ENCODE data around the gene ADRA2A. TPM values are rescaled to one million over a fixed set of nuclear protein-coding genes. Genes with fewer than 3 reads are reported as not detected.

Gene ADRA2A
- total and polyA plus RNA-seq, 12 donors, result 0.32 to 9.6 (median 2.9) TPM

DNA sequence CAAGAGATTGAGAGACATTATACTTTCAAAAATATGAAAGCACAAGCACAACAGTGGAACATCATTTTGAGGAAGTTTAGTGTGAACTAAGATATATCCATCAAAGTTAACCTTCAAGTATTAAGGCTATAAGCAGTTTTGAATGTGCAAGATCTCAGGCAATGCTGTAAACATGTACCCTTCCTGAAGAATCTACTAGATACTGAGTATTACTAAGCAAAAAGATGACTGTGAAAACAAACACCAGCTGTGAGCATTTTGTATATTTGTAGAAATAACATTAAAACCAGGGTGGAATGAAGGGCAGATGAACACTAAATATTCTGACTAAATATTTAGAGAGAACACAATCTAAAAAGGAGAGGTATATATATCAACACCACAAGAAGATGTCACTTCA lies 41.3 kb upstream of the ADRA2A start:
- TF ChIP-seq, protein P1, sequence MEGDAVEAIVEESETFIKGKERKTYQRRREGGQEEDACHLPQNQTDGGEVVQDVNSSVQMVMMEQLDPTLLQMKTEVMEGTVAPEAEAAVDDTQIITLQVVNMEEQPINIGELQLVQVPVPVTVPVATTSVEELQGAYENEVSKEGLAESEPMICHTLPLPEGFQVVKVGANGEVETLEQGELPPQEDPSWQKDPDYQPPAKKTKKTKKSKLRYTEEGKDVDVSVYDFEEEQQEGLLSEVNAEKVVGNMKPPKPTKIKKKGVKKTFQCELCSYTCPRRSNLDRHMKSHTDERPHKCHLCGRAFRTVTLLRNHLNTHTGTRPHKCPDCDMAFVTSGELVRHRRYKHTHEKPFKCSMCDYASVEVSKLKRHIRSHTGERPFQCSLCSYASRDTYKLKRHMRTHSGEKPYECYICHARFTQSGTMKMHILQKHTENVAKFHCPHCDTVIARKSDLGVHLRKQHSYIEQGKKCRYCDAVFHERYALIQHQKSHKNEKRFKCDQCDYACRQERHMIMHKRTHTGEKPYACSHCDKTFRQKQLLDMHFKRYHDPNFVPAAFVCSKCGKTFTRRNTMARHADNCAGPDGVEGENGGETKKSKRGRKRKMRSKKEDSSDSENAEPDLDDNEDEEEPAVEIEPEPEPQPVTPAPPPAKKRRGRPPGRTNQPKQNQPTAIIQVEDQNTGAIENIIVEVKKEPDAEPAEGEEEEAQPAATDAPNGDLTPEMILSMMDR (IDR thresholded peaks at IDR 0.05), result no peak
- H3K27me3 ChIP-seq, result no peaks in the 10 kb centered on the region
- no peaks in the 10 kb centered on the region for H3K4me1 ChIP-seq (replicated peaks in 1 of 2)
- H3K27ac ChIP-seq, result no peak overlapping the region
- no peaks in the 10 kb centered on the region for H3K36me3 ChIP-seq (replicated peaks in 1 of 2)
- intact Hi-C loops (cut with DNase I), result no loop called here
- H3K4me3 ChIP-seq, result no peak overlapping the region
- no peak for DNase-seq
- H3K9me3 ChIP-seq (replicated peaks in 1 of 3), result peaks cover 0 to 11% (median 0%) of the 10 kb centered on the region in 3 donors

DNA sequence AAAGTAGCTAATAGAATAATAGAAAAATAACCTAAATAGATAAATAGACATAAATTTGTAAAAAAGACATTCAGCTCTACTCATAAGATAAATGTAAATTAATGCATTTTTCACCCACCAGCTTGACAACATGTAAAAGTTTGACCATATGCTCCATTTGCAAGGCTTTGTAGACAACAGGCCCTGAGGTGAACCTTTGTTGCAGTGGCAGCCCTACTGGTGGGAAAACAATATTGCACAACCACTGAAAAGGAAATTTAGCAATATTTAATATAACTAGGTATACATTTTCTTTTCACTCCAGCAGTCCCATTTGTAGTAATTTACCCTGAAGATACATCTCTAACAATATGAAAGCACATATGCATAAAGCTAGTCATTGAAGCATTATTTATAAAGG lies 39.0 kb upstream of the ADRA2A start:
- no peaks in the 10 kb centered on the region for H3K36me3 ChIP-seq (replicated peaks in 1 of 2)

DNA sequence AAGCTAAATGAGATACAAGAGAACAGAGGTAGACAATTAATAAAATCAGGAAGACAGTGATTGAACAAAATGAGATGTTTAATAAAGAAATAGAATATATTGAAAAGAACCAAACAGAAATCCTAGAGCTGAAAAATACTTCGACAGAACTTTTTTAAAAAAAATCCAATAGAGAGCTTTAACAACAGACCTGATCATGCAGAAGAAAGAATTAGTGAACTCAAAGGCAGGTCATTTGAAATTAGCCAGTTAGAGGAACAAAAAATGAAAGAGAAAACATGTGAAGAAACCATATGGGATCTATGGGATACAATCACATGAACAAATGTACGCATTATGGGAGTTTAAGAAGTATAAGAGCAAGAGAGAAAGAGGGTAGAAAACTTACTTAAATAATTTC lies 37.3 kb upstream of the ADRA2A start:
- 71 to 84% (median 80%) methylated on average over 2 of the region's 2 CpGs for WGBS, 4 donors
- Histone ChIP-seq H3K4me3 (no peak overlapping the region), H3K4me1 (replicated peaks in 1 of 2) (no peaks in the 10 kb centered on the region), H3K9me3 (replicated peaks in 1 of 3) (peaks cover 0 to 21% (median 7%) of the 10 kb centered on the region in 3 donors), H3K36me3 (replicated peaks in 1 of 2) (no peaks in the 10 kb centered on the region), H3K27me3 (no peaks in the 10 kb centered on the region), H3K27ac (no peak overlapping the region)
- intact Hi-C loops (cut with DNase I), result no loop called here
- no peak for DNase-seq
- TF ChIP-seq POLR2A (IDR thresholded peaks at IDR 0.05), result no peak
- TF ChIP-seq, protein P1 (IDR thresholded peaks at IDR 0.05), result no peak

More for the DNA sequence above, 39.0 kb upstream of the ADRA2A start:
- no peaks in the 10 kb centered on the region for H3K4me1 ChIP-seq (replicated peaks in 1 of 2)
- no peak overlapping the region for H3K4me3 ChIP-seq
- no peak overlapping the region for H3K27ac ChIP-seq
- no peak for DNase-seq
- peaks cover 0 to 21% (median 7%) of the 10 kb centered on the region in 3 donors for H3K9me3 ChIP-seq (replicated peaks in 1 of 3)
- intact Hi-C loops (cut with DNase I), result no loop called here
- H3K27me3 ChIP-seq, result no peaks in the 10 kb centered on the region
- no peak for TF ChIP-seq POLR2A (IDR thresholded peaks at IDR 0.05)
- TF ChIP-seq, protein P1 (IDR thresholded peaks at IDR 0.05), result peak in 1 of 6 experiments; percentile 13

DNA sequence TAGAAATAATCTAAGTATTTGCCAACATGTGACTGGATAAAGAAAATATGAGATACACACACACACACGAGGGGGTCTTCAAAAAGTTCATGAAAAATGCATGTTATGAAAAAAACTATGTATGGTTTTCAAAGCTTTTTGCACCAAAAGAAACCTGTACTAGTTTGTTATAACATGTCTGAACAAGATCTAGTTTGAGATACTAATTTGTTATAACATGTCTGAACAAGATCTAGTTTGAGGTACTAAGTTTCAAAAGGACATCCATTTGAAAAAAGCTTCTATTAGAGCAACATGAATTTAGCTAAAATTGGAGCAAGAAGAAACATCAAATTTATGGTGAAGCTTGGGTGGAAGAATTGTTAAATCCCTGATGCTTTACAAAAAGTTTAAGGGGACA lies 19.8 kb upstream of the ADRA2A start:
- no peak for TF ChIP-seq POLR2A (IDR thresholded peaks at IDR 0.05)
- TF ChIP-seq, protein P1 (IDR thresholded peaks at IDR 0.05), result no peak
- 41 to 66% (median 43%) methylated on average over 1 of the region's 1 CpG for WGBS, 4 donors
- intact Hi-C loops (cut with DNase I), result no loop called here
- H3K4me3 ChIP-seq, result no peak overlapping the region
- peaks cover 0 to 10% (median 0%) of the 10 kb centered on the region in 3 donors for H3K9me3 ChIP-seq (replicated peaks in 1 of 3)
- DNase-seq, result no peak
- H3K4me1 ChIP-seq (replicated peaks in 1 of 2), result no peaks in the 10 kb centered on the region
- no peaks in the 10 kb centered on the region for H3K36me3 ChIP-seq (replicated peaks in 1 of 2)
- no peak overlapping the region for H3K27ac ChIP-seq
- peaks cover 5% of the 10 kb centered on the region for H3K27me3 ChIP-seq
